Naive B cell (primary cell): Measurements from ENCODE around the gene SNRPA. TPM values are rescaled to one million over a fixed set of nuclear protein-coding genes. Genes with fewer than 3 reads are reported as not detected.
"Not testable (repeated sequence)": the region's sequence is repeated elsewhere in the genome, so short reads cannot be mapped to it uniquely, and the experiment has no call there.

ENCODE experiments used
- ATAC-seq, 2 donors: fragments of 150-1000 bp; cut with Tn5 transposase; 2 replicates each; pipeline ENCODE4 v1.10.0; 2021; ENCODE audit warnings: low read depth in 2 of 2, mild to moderate bottlenecking in 2 of 2, moderate library complexity in 2 of 2
- DNase-seq: peaks from one replicate; pipeline ENCODE4 v3.0.0; 2022
- H3K27ac Mint-ChIP-seq, 6 donors: one replicate each; pipeline ENCODE4 v1.8.0; 2020 to 2022; ENCODE audit warnings: mild to moderate bottlenecking in 6 of 6, mixed read lengths in 6 of 6, moderate library complexity in 5 of 6, inconsistent platforms in 2 of 6
- H3K27me3 Mint-ChIP-seq, 3 donors: one replicate each; pipeline ENCODE4 v1.8.0; 2021 to 2022; ENCODE audit warnings: mixed read lengths in 3 of 3, mild to moderate bottlenecking in 1 of 3
- H3K36me3 Mint-ChIP-seq, 2 donors: one replicate each; pipeline ENCODE4 v1.8.0; 2020 to 2022; ENCODE audit warnings: mixed read lengths in 2 of 2, inconsistent platforms in 1 of 2, mild to moderate bottlenecking in 1 of 2
- H3K4me1 Mint-ChIP-seq, 3 donors: one replicate each; pipeline ENCODE4 v1.8.0; 2020 to 2022; ENCODE audit warnings: mixed read lengths in 3 of 3, inconsistent platforms in 1 of 3, mild to moderate bottlenecking in 1 of 3, moderate library complexity in 1 of 3
- H3K4me3 Mint-ChIP-seq, 8 donors: one replicate each; pipeline ENCODE4 v1.8.0; 2020 to 2022; ENCODE audit warnings: mild to moderate bottlenecking in 8 of 8, mixed read lengths in 8 of 8, moderate library complexity in 8 of 8, inconsistent platforms in 2 of 8
- H3K9me3 Mint-ChIP-seq, 7 donors: one replicate each; pipeline ENCODE4 v1.8.0; 2020 to 2022; ENCODE audit warnings: mixed read lengths in 7 of 7, mild to moderate bottlenecking in 5 of 7, inconsistent platforms in 2 of 7, moderate library complexity in 1 of 7
- polyA plus RNA-seq, 6 donors: library from polyadenylated mRNA; unstranded; fragments of 300-500 nt; fragmentation: Illumina TruSeq; gene quantifications; one replicate each; pipeline ENCODE4 v1.2.3, GENCODE V29; 2021; ENCODE audit warnings: low read depth in 6 of 6

SNRPA gene
- polyA plus RNA-seq, 6 donors from 2014 or later, result 48.3 to 88.8 (median 59.8) TPM

GRCh38 chr19:40759352-40759751 lies 8.3 kb downstream of the SNRPA start:
- peaks cover 11 to 43% of the 10 kb centered on the region in 2 donors for H3K36me3 Mint-ChIP-seq
- H3K27me3 Mint-ChIP-seq, result no peaks in the 10 kb centered on the region
- H3K27ac Mint-ChIP-seq, result no peak overlapping the region
- peaks cover 27 to 52% (median 43%) of the 10 kb centered on the region in 3 donors for H3K4me1 Mint-ChIP-seq
- no peak overlapping the region for H3K4me3 Mint-ChIP-seq
- DNase-seq (no peak), ATAC-seq (no peak)
- no peaks in the 10 kb centered on the region for H3K9me3 Mint-ChIP-seq

GRCh38 chr19:40762754-40763470 lies 11.9 kb downstream of the SNRPA start:
- no peak for DNase-seq
- H3K36me3 Mint-ChIP-seq, result peaks cover 11 to 39% of the 10 kb centered on the region in 2 donors
- H3K27me3 Mint-ChIP-seq, result no peaks in the 10 kb centered on the region

GRCh38 chr19:40763526-40763925 lies 12.5 kb downstream of the SNRPA start:
- DNase-seq, result no peak
- Mint-ChIP-seq H3K4me1 (peaks cover 8 to 24% (median 9%) of the 10 kb centered on the region in 3 donors), H3K4me3 (no peak overlapping the region), H3K36me3 (peaks cover 7 to 39% of the 10 kb centered on the region in 2 donors), H3K9me3 (no peaks in the 10 kb centered on the region), H3K27me3 (no peaks in the 10 kb centered on the region), H3K27ac (peak overlapping the region in 2 of 6 donors; percentile 59 to 60)
- no peak for ATAC-seq

More at GRCh38 chr19:40762754-40763470, 11.9 kb downstream of the SNRPA start:
- Mint-ChIP-seq H3K4me3 (no peak overlapping the region), H3K9me3 (no peaks in the 10 kb centered on the region), H3K27ac (peak overlapping the region in 2 of 6 donors; percentile 47 to 65), H3K4me1 (peaks cover 8 to 28% (median 14%) of the 10 kb centered on the region in 3 donors)
- no peak for ATAC-seq

- peaks cover 9 to 24% (median 11%) of the 10 kb centered on the region in 3 donors for H3K4me1 Mint-ChIP-seq
- no peaks in the 10 kb centered on the region for H3K9me3 Mint-ChIP-seq
- peak overlapping the region in 3 of 6 donors; percentile 59 to 86 (median 69) for H3K27ac Mint-ChIP-seq
- DNase-seq (no peak), ATAC-seq (no peak)
- H3K4me3 Mint-ChIP-seq, result no peak overlapping the region
- no peaks in the 10 kb centered on the region for H3K27me3 Mint-ChIP-seq
- peaks cover 7 to 39% of the 10 kb centered on the region in 2 donors for H3K36me3 Mint-ChIP-seq
Observed at GRCh38 chr19:40763963-40764362, 13.0 kb downstream of the SNRPA start.

GRCh38 chr19:40766385-40766784 lies 15.4 kb downstream of the SNRPA start:
- H3K27me3 Mint-ChIP-seq, ATAC-seq, DNase-seq, H3K9me3 Mint-ChIP-seq, H3K4me3 Mint-ChIP-seq: not testable (repeated sequence)
- Mint-ChIP-seq H3K36me3 (peaks cover 13 to 32% of the 10 kb centered on the region in 2 donors), H3K27ac (peak overlapping the region in 1 of 6 donors; percentile 63), H3K4me1 (peaks cover 18 to 23% (median 20%) of the 10 kb centered on the region in 3 donors)

GRCh38 chr19:40768869-40769268 lies 17.9 kb downstream of the SNRPA start:
- Mint-ChIP-seq H3K27me3 (no peaks in the 10 kb centered on the region), H3K4me1 (peaks cover 14 to 30% (median 19%) of the 10 kb centered on the region in 3 donors), H3K27ac (peak overlapping the region in 1 of 6 donors; percentile 60), H3K36me3 (peaks cover 10 to 17% of the 10 kb centered on the region in 2 donors), H3K9me3 (peaks cover 0 to 9% (median 3%) of the 10 kb centered on the region in 7 donors), H3K4me3 (no peak overlapping the region)
- DNase-seq (no peak), ATAC-seq (no peak)

- peak in 1 of 2 donors; percentile 10 for ATAC-seq
- not testable (repeated sequence) for DNase-seq, H3K27me3 Mint-ChIP-seq, H3K4me3 Mint-ChIP-seq, H3K36me3 Mint-ChIP-seq, H3K9me3 Mint-ChIP-seq
- peaks cover 31 to 53% (median 33%) of the 10 kb centered on the region in 3 donors for H3K4me1 Mint-ChIP-seq
- peak overlapping the region in 3 of 6 donors; percentile 8 to 88 (median 80) for H3K27ac Mint-ChIP-seq
Observed at GRCh38 chr19:40771101-40771862, 20.3 kb downstream of the SNRPA start.

GRCh38 chr19:40774916-40775631 lies 24.1 kb downstream of the SNRPA start, which contains the start of gene MIA:
Gene MIA, plus strand, starts transcription at chr19:40775521. Its CDS starts 22 bp downstream, at chr19:40775543.
- Mint-ChIP-seq H3K27ac (peak within 1 kb of the TSS in 5 of 6 donors; percentile 82 to 100 (median 93)), H3K4me1 (peaks cover 51 to 75% (median 54%) of the 10 kb centered on the region in 3 donors), H3K27me3 (no peaks in the 10 kb centered on the region), H3K4me3 (peak within 1 kb of the TSS; percentile 5 to 98 (median 60)), H3K9me3 (peaks cover 0 to 9% (median 3%) of the 10 kb centered on the region in 7 donors), H3K36me3 (peaks cover 6 to 8% of the 10 kb centered on the region in 2 donors)
- no peak for ATAC-seq
- no peak for DNase-seq

- Mint-ChIP-seq H3K4me3 (peak overlapping the region in 5 of 8 donors; percentile 35 to 74 (median 57)), H3K27me3 (no peaks in the 10 kb centered on the region), H3K36me3 (peaks cover 6 to 14% of the 10 kb centered on the region in 2 donors), H3K27ac (peak overlapping the region in 5 of 6 donors; percentile 53 to 97 (median 82)), H3K9me3 (peaks cover 0 to 9% (median 3%) of the 10 kb centered on the region in 7 donors), H3K4me1 (peaks cover 53 to 78% (median 59%) of the 10 kb centered on the region in 3 donors)
- DNase-seq (no peak), ATAC-seq (no peak)
Observed at GRCh38 chr19:40775632-40776022, 24.6 kb downstream of the SNRPA start.

GRCh38 chr19:40776364-40776763 lies 25.4 kb downstream of the SNRPA start:
- peak overlapping the region in 7 of 8 donors; percentile 5 to 99 (median 98) for H3K4me3 Mint-ChIP-seq
- no peak for DNase-seq
- H3K36me3 Mint-ChIP-seq, result peaks cover 2 to 21% of the 10 kb centered on the region in 2 donors
- no peak for ATAC-seq
- H3K27me3 Mint-ChIP-seq, result no peaks in the 10 kb centered on the region
- peaks cover 0 to 4% (median 3%) of the 10 kb centered on the region in 7 donors for H3K9me3 Mint-ChIP-seq
- H3K27ac Mint-ChIP-seq, result peak overlapping the region in 5 of 6 donors; percentile 97 to 100 (median 100)
- H3K4me1 Mint-ChIP-seq, result peaks cover 54 to 73% (median 63%) of the 10 kb centered on the region in 3 donors

GRCh38 chr19:40776932-40777644 lies 26.1 kb downstream of the SNRPA start:
- H3K4me3 Mint-ChIP-seq, result peak overlapping the region; percentile 88 to 99 (median 98)
- H3K9me3 Mint-ChIP-seq, result peaks cover 0 to under 1% (median 0%) of the 10 kb centered on the region in 7 donors
- ATAC-seq (peak; percentile 64 to 67), DNase-seq (peak; percentile 93)
- H3K4me1 Mint-ChIP-seq, result peaks cover 55 to 73% (median 65%) of the 10 kb centered on the region in 3 donors
- H3K27me3 Mint-ChIP-seq, result no peaks in the 10 kb centered on the region
- H3K36me3 Mint-ChIP-seq, result peaks cover 5 to 23% of the 10 kb centered on the region in 2 donors
- H3K27ac Mint-ChIP-seq, result peak overlapping the region; percentile 97 to 100 (median 100)

GRCh38 chr19:40777645-40777936 lies 26.6 kb downstream of the SNRPA start:
- Mint-ChIP-seq H3K27me3 (no peaks in the 10 kb centered on the region), H3K36me3 (peaks cover 7 to 25% of the 10 kb centered on the region in 2 donors), H3K9me3 (no peaks in the 10 kb centered on the region), H3K4me3 (peak overlapping the region; percentile 88 to 99 (median 98)), H3K4me1 (peaks cover 58 to 74% (median 69%) of the 10 kb centered on the region in 3 donors), H3K27ac (peak overlapping the region; percentile 97 to 100 (median 100))
- DNase-seq (no peak), ATAC-seq (no peak)
